ENCODE data around the gene TRIM52.

DNA sequence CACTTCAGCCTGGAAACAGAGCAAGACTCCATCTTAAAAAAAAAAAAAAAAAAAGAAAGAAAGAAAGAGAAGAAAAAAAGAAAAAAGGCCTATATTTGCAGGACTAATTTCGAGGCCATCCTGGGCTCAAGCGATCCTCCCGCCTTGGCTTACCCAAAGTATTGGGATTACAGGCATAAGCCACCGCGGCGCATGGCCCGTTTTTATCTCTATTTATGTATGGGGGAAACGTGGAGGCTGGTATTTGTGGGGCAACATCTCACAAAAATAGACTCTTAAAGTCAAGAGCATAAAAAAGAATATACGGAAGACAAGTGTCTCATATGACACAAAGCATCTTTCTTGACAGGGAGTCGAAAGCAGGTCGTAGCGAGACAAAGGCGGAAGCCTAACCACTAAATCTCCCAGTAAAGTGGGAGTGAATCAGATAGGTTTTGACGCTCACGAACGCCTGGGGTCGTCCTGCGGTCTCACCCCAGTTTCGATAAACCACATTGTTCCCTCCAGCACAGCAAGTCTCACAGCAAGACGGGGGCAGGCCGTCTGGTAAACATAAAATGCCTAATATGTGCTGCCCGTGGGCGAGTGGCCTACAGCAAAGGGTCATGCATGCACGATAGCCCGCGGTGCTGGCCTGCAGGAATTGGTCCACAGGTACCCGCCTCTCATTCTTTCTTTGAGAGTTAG lies 39.7 kb downstream of the TRIM52 start:
- TF ChIP-seq, protein P1, sequence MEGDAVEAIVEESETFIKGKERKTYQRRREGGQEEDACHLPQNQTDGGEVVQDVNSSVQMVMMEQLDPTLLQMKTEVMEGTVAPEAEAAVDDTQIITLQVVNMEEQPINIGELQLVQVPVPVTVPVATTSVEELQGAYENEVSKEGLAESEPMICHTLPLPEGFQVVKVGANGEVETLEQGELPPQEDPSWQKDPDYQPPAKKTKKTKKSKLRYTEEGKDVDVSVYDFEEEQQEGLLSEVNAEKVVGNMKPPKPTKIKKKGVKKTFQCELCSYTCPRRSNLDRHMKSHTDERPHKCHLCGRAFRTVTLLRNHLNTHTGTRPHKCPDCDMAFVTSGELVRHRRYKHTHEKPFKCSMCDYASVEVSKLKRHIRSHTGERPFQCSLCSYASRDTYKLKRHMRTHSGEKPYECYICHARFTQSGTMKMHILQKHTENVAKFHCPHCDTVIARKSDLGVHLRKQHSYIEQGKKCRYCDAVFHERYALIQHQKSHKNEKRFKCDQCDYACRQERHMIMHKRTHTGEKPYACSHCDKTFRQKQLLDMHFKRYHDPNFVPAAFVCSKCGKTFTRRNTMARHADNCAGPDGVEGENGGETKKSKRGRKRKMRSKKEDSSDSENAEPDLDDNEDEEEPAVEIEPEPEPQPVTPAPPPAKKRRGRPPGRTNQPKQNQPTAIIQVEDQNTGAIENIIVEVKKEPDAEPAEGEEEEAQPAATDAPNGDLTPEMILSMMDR (IDR thresholded peaks at IDR 0.05), result no peak
- no peak for TF ChIP-seq SIN3A (IDR thresholded peaks at IDR 0.05; ENCODE audit: borderline replicate concordance, insufficient read depth, low read depth, low read length)
- TF ChIP-seq TCF7L2 (IDR thresholded peaks at IDR 0.05; ENCODE audit: low read depth, low read length), result no peak
- TF ChIP-seq POLR2AphosphoS5 (IDR thresholded peaks at IDR 0.05; ENCODE audit: low read depth, low read length), result no peak
